GM21528 (cell line): Measurements from ENCODE around the gene EIF2B1.

Source experiments
- ATAC-seq: cut with Tn5 transposase; IDR thresholded peaks from one replicate; pipeline ENCODE4 v1.9.1; 2021; ENCODE audit warnings: mild to moderate bottlenecking, moderate library complexity; ENCODE audit not compliant: unreplicated experiment, low FRiP score

Gene EIF2B1

GRCh38 chr12:123572391-123572790, 61.1 kb downstream of the EIF2B1 start:
- ATAC-seq: no peak

GRCh38 chr12:123571343-123571813, 62.1 kb downstream of the EIF2B1 start:
- ATAC-seq: no peak
